MCF 10A (cell line): ENCODE measurements around the gene BRD2. TPM values are rescaled to one million over a fixed set of nuclear protein-coding genes. Genes with fewer than 3 reads are reported as not detected.

Source experiments
- BruUV-seq: library from RNA; stranded (reverse); fragments of 400-500 nt; replicated peaks from 2 replicates; lab custom pipeline; 2021; lab: Mats Ljungman, UMichigan
- CTCF ChIA-PET: fragments of 300-600 bp; sonication (Branson Sonifier 250); formaldehyde crosslinking; extraction: SDS; loops from one replicate; lab custom pipeline; 2021; ENCODE audit warnings: antibody characterized with exemption, inconsistent platforms; lab: Yijun Ruan, JAX
- POLR2A ChIA-PET: fragments of 300-600, 350-650 bp; sonication (Branson Sonifier 250); formaldehyde crosslinking; extraction: SDS; loops from one replicate; lab custom pipeline; 2020; ENCODE audit warnings: antibody characterized with exemption, inconsistent platforms; lab: Yijun Ruan, JAX
- DNase-seq: peaks from one replicate; pipeline ENCODE4 v3.0.0-alpha.2; 2018; ENCODE audit not compliant: unreplicated experiment
- H3K27ac Mint-ChIP-seq: one replicate; pipeline ENCODE4 v1.8.0; 2022; ENCODE audit warnings: mild to moderate bottlenecking, low read depth, mixed read lengths; ENCODE audit not compliant: unreplicated experiment
- H3K27me3 Mint-ChIP-seq: one replicate; pipeline ENCODE4 v1.8.0; 2022; ENCODE audit warnings: mixed read lengths; ENCODE audit not compliant: insufficient read depth, unreplicated experiment
- H3K36me3 Mint-ChIP-seq: one replicate; pipeline ENCODE4 v1.8.0; 2022; ENCODE audit warnings: mild to moderate bottlenecking, moderate library complexity, mixed read lengths; ENCODE audit not compliant: insufficient read depth, unreplicated experiment
- H3K4me1 Mint-ChIP-seq: one replicate; pipeline ENCODE4 v1.8.0; 2022; ENCODE audit warnings: mixed read lengths; ENCODE audit not compliant: insufficient read depth, unreplicated experiment
- H3K4me3 Mint-ChIP-seq: one replicate; pipeline ENCODE4 v1.8.0; 2022; ENCODE audit warnings: mild to moderate bottlenecking, moderate library complexity, mixed read lengths; ENCODE audit not compliant: unreplicated experiment
- H3K9me3 Mint-ChIP-seq: one replicate; pipeline ENCODE4 v1.8.0; 2022; ENCODE audit warnings: mixed read lengths; ENCODE audit not compliant: unreplicated experiment
- intact Hi-C: fragments of 100-400 bp; cut with micrococcal nuclease; formaldehyde crosslinking; loops from 2 replicates; pipeline ENCODE4 v1.14.1; 2022
- total RNA-seq: library from RNA; stranded (reverse); gene quantifications from 2 replicates; pipeline ENCODE4 v1.2.3, GENCODE V29; 2022
- TF ChIP-seq, protein P1 (sequence below): fragments of 200-600 bp; IDR thresholded peaks from one replicate; pipeline ENCODE4 v1.8.0; 2022; ENCODE audit warnings: antibody characterized with exemption, mild to moderate bottlenecking; ENCODE audit not compliant: unreplicated experiment

Gene BRD2
- total RNA-seq, 1 experiment from 2014 or later: 223 TPM

DNA sequence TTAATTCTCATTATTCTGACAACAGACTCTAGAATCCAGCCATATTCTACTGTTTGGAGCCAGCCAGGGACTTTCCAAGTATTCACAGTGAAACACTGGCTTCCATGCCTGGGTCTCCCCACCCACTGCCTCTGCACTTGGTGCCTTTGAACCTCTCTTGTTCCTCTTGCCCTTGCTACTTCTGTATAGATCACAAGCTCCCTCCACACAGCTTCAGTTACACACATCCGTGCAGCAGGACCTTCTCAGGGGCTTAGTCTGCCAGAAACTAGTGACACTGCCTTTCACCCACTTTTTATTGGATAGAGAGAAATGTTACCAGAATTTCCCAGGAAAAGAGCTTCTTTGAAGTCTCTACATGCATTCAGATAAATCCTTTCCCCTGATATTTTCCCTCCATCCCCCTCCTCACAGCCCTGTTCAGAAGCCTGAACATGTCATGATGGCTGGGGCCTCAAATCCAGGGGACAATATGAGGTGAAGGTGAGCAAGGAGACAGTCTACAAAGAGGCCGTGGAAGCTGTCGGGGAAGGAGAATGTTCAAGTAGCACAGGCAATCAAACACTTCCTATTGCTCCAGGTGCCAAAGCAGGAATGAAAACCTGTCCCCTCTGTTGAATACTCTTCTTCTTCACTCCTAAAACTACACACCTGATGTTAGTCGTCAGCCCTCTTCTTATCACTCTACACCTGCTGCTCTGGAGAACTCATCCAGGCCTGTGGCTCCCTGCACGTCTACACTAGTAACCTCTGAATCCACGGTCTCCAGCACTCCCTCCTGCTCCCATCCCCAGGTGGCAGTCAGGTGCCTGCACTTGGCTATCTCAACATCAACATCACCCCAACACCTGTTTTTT, 61.2 kb downstream of the BRD2 start:
- intact Hi-C loops: no loop called here
- H3K9me3 Mint-ChIP-seq: peaks cover 4% of the 10 kb centered on the region
- TF ChIP-seq, protein P1, sequence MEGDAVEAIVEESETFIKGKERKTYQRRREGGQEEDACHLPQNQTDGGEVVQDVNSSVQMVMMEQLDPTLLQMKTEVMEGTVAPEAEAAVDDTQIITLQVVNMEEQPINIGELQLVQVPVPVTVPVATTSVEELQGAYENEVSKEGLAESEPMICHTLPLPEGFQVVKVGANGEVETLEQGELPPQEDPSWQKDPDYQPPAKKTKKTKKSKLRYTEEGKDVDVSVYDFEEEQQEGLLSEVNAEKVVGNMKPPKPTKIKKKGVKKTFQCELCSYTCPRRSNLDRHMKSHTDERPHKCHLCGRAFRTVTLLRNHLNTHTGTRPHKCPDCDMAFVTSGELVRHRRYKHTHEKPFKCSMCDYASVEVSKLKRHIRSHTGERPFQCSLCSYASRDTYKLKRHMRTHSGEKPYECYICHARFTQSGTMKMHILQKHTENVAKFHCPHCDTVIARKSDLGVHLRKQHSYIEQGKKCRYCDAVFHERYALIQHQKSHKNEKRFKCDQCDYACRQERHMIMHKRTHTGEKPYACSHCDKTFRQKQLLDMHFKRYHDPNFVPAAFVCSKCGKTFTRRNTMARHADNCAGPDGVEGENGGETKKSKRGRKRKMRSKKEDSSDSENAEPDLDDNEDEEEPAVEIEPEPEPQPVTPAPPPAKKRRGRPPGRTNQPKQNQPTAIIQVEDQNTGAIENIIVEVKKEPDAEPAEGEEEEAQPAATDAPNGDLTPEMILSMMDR: no peak
- POLR2A ChIA-PET: no interaction called here
- no peak overlapping the region for H3K4me3 Mint-ChIP-seq
- no peaks in the 10 kb centered on the region for H3K36me3 Mint-ChIP-seq
- no peaks in the 10 kb centered on the region for H3K4me1 Mint-ChIP-seq
- peaks cover 94% of the 10 kb centered on the region for H3K27me3 Mint-ChIP-seq
- no peak overlapping the region for H3K27ac Mint-ChIP-seq
- no peak for DNase-seq
- CTCF ChIA-PET: interaction anchor here (0.6 to 1.9 kb wide), 2 partner anchors 13 to 834 kb away, joined by 4 to 8 read pairs; no protein-coding TSS in a partner anchor
- no TSS peak for BruUV-seq

DNA sequence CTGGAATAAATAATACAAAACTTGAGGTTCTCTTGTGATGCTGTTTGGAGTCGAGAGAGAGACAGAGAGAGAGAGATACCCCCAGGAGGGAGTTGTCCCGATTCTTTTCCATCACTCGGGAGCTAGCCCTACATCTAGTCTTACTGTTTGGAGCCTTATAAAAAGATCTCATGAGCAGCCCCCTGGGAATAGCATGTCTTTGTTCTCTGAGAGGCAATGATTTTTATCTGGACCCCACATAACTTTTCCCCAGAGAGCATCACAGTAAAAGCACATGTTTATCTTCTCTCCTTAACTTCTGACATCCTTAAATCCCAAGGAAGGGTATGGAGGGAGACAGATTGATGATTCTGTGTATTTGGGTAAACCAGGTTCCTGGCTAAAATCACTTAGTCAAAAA, 61.9 kb downstream of the BRD2 start:
- no peak overlapping the region for H3K4me3 Mint-ChIP-seq
- CTCF ChIA-PET: no interaction called here
- H3K27me3 Mint-ChIP-seq: peaks cover 94% of the 10 kb centered on the region
- DNase-seq: no peak
- no peaks in the 10 kb centered on the region for H3K4me1 Mint-ChIP-seq
- no peak overlapping the region for H3K27ac Mint-ChIP-seq
- peaks cover 11% of the 10 kb centered on the region for H3K9me3 Mint-ChIP-seq
- no TSS peak for BruUV-seq
- POLR2A ChIA-PET: no interaction called here
- intact Hi-C loops: no loop called here
- no peaks in the 10 kb centered on the region for H3K36me3 Mint-ChIP-seq
- TF ChIP-seq, protein P1: no peak

Other genes with a start within 250 kb of the BRD2 start
- gene HLA-DQA2, start 227.2 kb upstream of the BRD2 start, total RNA-seq: not detected in 2 replicates
- gene HLA-DQB2, start 205.1 kb upstream of the BRD2 start, total RNA-seq: not detected in 2 replicates
- gene HLA-DOB, start 151.6 kb upstream of the BRD2 start, total RNA-seq: 0.56 and 0.79 TPM in 2 replicates
- gene TAP2, start 129.9 kb upstream of the BRD2 start, total RNA-seq: 43.3 and 61.2 TPM in 2 replicates
- 34.1 and 47.3 TPM in 2 replicates for gene PSMB8, start 124.5 kb upstream of the BRD2 start, total RNA-seq
- gene TAP1, start 114.9 kb upstream of the BRD2 start, total RNA-seq: 32.3 and 35.2 TPM in 2 replicates
- gene PSMB9, start 114.4 kb upstream of the BRD2 start, total RNA-seq: 3.5 and 4.4 TPM in 2 replicates
- gene HLA-DMB, start 27.6 kb upstream of the BRD2 start, total RNA-seq: not detected in 2 replicates
- gene HLA-DMA, start 15.5 kb upstream of the BRD2 start, total RNA-seq: 2.4 and 2.9 TPM in 2 replicates
- not detected in 2 replicates for gene HLA-DOA, start 41.0 kb downstream of the BRD2 start, total RNA-seq
- not detected in 2 replicates for gene HLA-DPA1, start 105.1 kb downstream of the BRD2 start, total RNA-seq
- not detected in 2 replicates for gene HLA-DPB1, start 107.4 kb downstream of the BRD2 start, total RNA-seq
- 0.91 and 1.5 TPM in 2 replicates for gene COL11A2, start 223.9 kb downstream of the BRD2 start, total RNA-seq
- gene RXRB, start 232.1 kb downstream of the BRD2 start, total RNA-seq: 29.6 and 35.1 TPM in 2 replicates
- 118 and 187 TPM in 2 replicates for gene SLC39A7, start 232.3 kb downstream of the BRD2 start, total RNA-seq
- 26.4 and 26.6 TPM in 2 replicates for gene HSD17B8, start 236.1 kb downstream of the BRD2 start, total RNA-seq
- gene RING1, start 239.9 kb downstream of the BRD2 start, total RNA-seq: 45.4 and 48.3 TPM in 2 replicates